ENCODE measurements around the gene HTR3B.

DNA sequence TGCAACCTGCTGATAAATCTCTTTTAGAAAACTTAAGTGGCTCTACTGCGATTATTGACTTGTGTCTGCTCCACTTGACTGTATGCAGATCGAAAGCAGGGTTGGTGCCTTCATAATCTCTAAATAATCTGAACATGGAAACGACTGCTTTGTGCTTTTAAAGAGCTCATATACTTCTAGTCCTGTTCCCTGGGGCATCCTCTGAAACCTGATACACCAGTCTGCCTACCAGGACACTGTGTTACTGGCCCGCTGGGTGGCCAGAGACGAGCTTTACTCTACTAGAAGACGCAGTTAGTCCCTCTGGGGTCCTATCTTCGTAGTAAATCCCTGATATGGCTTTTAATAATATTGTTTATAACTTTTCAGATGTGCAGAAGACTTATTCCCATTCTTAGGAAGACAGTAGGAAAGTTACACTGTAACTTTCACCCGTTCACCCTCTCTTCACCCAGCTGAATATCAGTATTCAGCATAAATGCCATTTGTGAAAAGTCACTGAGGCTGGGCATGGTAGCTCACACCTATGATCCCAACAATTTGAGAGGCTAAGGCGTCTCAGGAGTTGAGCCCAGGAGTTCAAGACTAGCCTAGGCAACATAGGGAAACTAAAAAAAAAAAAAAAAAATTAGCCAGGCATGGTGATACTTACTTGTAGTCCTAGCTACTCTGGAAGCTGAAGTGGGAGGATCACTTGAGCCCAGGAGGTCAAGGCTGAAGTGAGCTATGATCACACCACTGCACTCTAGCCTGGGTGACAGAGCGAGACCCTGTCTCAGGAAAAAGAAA, 9.0 kb upstream of the HTR3B start:
- TF ChIP-seq, protein P1, sequence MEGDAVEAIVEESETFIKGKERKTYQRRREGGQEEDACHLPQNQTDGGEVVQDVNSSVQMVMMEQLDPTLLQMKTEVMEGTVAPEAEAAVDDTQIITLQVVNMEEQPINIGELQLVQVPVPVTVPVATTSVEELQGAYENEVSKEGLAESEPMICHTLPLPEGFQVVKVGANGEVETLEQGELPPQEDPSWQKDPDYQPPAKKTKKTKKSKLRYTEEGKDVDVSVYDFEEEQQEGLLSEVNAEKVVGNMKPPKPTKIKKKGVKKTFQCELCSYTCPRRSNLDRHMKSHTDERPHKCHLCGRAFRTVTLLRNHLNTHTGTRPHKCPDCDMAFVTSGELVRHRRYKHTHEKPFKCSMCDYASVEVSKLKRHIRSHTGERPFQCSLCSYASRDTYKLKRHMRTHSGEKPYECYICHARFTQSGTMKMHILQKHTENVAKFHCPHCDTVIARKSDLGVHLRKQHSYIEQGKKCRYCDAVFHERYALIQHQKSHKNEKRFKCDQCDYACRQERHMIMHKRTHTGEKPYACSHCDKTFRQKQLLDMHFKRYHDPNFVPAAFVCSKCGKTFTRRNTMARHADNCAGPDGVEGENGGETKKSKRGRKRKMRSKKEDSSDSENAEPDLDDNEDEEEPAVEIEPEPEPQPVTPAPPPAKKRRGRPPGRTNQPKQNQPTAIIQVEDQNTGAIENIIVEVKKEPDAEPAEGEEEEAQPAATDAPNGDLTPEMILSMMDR (IDR thresholded peaks at IDR 0.05) = no peak
- TF ChIP-seq POLR2A (IDR thresholded peaks at IDR 0.05) = no peak

Data from Peyer's patch (tissue), 4 donors.